HG03521 (cell line): ENCODE results near the gene HAPSTR1.
A peak's percentile ranks its signal among the peaks of the same experiment; 100 is the strongest.
"Not testable (repeated sequence)": the region's sequence is repeated elsewhere in the genome, so short reads cannot be mapped to it uniquely, and the experiment has no call there.

Source experiments
- ATAC-seq: cut with Tn5 transposase; IDR thresholded peaks from one replicate; pipeline ENCODE4 v1.9.1; 2021; ENCODE audit warnings: mild to moderate bottlenecking, moderate library complexity; ENCODE audit not compliant: unreplicated experiment

The HAPSTR1 gene

GRCh38 chr16:9090960-9091866 is at the start of gene HAPSTR1:
HAPSTR1 (plus strand) TSS chr16:9091644; CDS start chr16:9092045, 401 bp downstream.
- peak; percentile 88 for ATAC-seq

- no peak for ATAC-seq
These were observed 48.9 kb upstream of the HAPSTR1 start for GRCh38 chr16:9042533-9042932.

- no peak for ATAC-seq
These were observed 48.3 kb upstream of the HAPSTR1 start for GRCh38 chr16:9042964-9043680.

GRCh38 chr16:9045562-9045961 is 45.9 kb upstream of the HAPSTR1 start:
- not testable (repeated sequence) for ATAC-seq

- ATAC-seq = no peak
These were observed 44.8 kb upstream of the HAPSTR1 start for GRCh38 chr16:9046667-9047055.

- no peak for ATAC-seq
These were observed 43.6 kb upstream of the HAPSTR1 start for GRCh38 chr16:9047689-9048301.

GRCh38 chr16:9048302-9048700 is 43.1 kb upstream of the HAPSTR1 start:
- ATAC-seq = no peak

GRCh38 chr16:9049241-9049640 is 42.2 kb upstream of the HAPSTR1 start:
- no peak for ATAC-seq

- ATAC-seq = no peak
These were observed 41.2 kb upstream of the HAPSTR1 start for GRCh38 chr16:9050102-9050830.

- no peak for ATAC-seq
These were observed 38.3 kb upstream of the HAPSTR1 start for GRCh38 chr16:9053006-9053601.

GRCh38 chr16:9054460-9054859 is 37.0 kb upstream of the HAPSTR1 start:
- no peak for ATAC-seq

- ATAC-seq = no peak
These were observed 36.3 kb upstream of the HAPSTR1 start for GRCh38 chr16:9055115-9055514.

GRCh38 chr16:9055661-9056060 is 35.8 kb upstream of the HAPSTR1 start:
- no peak for ATAC-seq

GRCh38 chr16:9056061-9056460 is 35.4 kb upstream of the HAPSTR1 start:
- no peak for ATAC-seq

GRCh38 chr16:9058211-9058610 is 33.2 kb upstream of the HAPSTR1 start:
- no peak for ATAC-seq

GRCh38 chr16:9060225-9060624 is 31.2 kb upstream of the HAPSTR1 start:
- ATAC-seq = no peak

- peak; percentile 56 for ATAC-seq
These were observed 30.1 kb upstream of the HAPSTR1 start for GRCh38 chr16:9061358-9061813.

GRCh38 chr16:9062301-9062700 is 29.1 kb upstream of the HAPSTR1 start:
- no peak for ATAC-seq

- no peak for ATAC-seq
These were observed 26.4 kb upstream of the HAPSTR1 start for GRCh38 chr16:9065077-9065476.

GRCh38 chr16:9068886-9069285 is 22.6 kb upstream of the HAPSTR1 start:
- ATAC-seq = no peak
